Measurements from ENCODE around the gene ADORA1.

Gene ADORA1

GRCh38 chr1:203120325-203121153 is 7.0 kb upstream of the ADORA1 start:
- DNase-seq (ENCODE audit: low read depth in 2 of 2, low spot score in 1 of 2): no peak

- DNase-seq (ENCODE audit: low read depth in 2 of 2, low spot score in 1 of 2): no peak
These were observed 6.1 kb upstream of the ADORA1 start for GRCh38 chr1:203121186-203122015.

GRCh38 chr1:203122159-203122558 is 5.4 kb upstream of the ADORA1 start:
- DNase-seq (ENCODE audit: low read depth in 2 of 2, low spot score in 1 of 2): no peak

- no peak for DNase-seq (ENCODE audit: low read depth in 2 of 2, low spot score in 1 of 2)
These were observed 3.5 kb upstream of the ADORA1 start for GRCh38 chr1:203124011-203124410.

- no peak for DNase-seq (ENCODE audit: low read depth in 2 of 2, low spot score in 1 of 2)
These were observed 2.8 kb upstream of the ADORA1 start for GRCh38 chr1:203124546-203125317.

GRCh38 chr1:203126151-203126865 is 1.2 kb upstream of the ADORA1 start:
- no peak for DNase-seq (ENCODE audit: low read depth in 2 of 2, low spot score in 1 of 2)

- no peak for DNase-seq (ENCODE audit: low read depth in 2 of 2, low spot score in 1 of 2)
These were observed 460 bp upstream of the ADORA1 start for GRCh38 chr1:203126866-203127665.

- DNase-seq (ENCODE audit: low read depth in 2 of 2, low spot score in 1 of 2): no peak
These were observed 847 bp downstream of the ADORA1 start for GRCh38 chr1:203128431-203128715.

- DNase-seq (ENCODE audit: low read depth in 2 of 2, low spot score in 1 of 2): no peak
These were observed 1.4 kb downstream of the ADORA1 start for GRCh38 chr1:203128716-203129500.

GRCh38 chr1:203129501-203130231 is 2.1 kb downstream of the ADORA1 start:
- no peak for DNase-seq (ENCODE audit: low read depth in 2 of 2, low spot score in 1 of 2)

- no peak for DNase-seq (ENCODE audit: low read depth in 2 of 2, low spot score in 1 of 2)
These were observed 2.9 kb downstream of the ADORA1 start for GRCh38 chr1:203130358-203130985.

- DNase-seq (ENCODE audit: low read depth in 2 of 2, low spot score in 1 of 2): no peak
These were observed 4.1 kb downstream of the ADORA1 start for GRCh38 chr1:203131548-203132200.

- no peak for DNase-seq (ENCODE audit: low read depth in 2 of 2, low spot score in 1 of 2)
These were observed 6.6 kb downstream of the ADORA1 start for GRCh38 chr1:203133970-203134725.

GRCh38 chr1:203135636-203136305 is 8.2 kb downstream of the ADORA1 start:
- DNase-seq (ENCODE audit: low read depth in 2 of 2, low spot score in 1 of 2): no peak

- no peak for DNase-seq (ENCODE audit: low read depth in 2 of 2, low spot score in 1 of 2)
These were observed 9.0 kb downstream of the ADORA1 start for GRCh38 chr1:203136409-203137042.

GRCh38 chr1:203137324-203137723 is 9.8 kb downstream of the ADORA1 start:
- DNase-seq (ENCODE audit: low read depth in 2 of 2, low spot score in 1 of 2): no peak
